Ovary (tissue), 3 donors: Measurements from ENCODE around the gene LIFR.

ENCODE experiments used
- POLR2A ChIP-seq: fragments of 450-650 bp; IDR thresholded peaks from one replicate; pipeline ENCODE4 v1.6.1; 2017; ENCODE audit warnings: antibody characterized with exemption, mild to moderate bottlenecking, moderate library complexity
- TF ChIP-seq, protein P1 (sequence below), 3 donors: fragments of 450-650 bp in 2 of 3; fragments of 200-600 bp in 1 of 3; IDR thresholded peaks; one replicate each; pipeline versions ENCODE4 v1.5.1 to v1.8.0; 2016 to 2022; ENCODE audit warnings: antibody characterized with exemption in 3 of 3, mild to moderate bottlenecking in 1 of 3
- donor health status: DM: no; HTN: no; CAD: no.

DNA sequence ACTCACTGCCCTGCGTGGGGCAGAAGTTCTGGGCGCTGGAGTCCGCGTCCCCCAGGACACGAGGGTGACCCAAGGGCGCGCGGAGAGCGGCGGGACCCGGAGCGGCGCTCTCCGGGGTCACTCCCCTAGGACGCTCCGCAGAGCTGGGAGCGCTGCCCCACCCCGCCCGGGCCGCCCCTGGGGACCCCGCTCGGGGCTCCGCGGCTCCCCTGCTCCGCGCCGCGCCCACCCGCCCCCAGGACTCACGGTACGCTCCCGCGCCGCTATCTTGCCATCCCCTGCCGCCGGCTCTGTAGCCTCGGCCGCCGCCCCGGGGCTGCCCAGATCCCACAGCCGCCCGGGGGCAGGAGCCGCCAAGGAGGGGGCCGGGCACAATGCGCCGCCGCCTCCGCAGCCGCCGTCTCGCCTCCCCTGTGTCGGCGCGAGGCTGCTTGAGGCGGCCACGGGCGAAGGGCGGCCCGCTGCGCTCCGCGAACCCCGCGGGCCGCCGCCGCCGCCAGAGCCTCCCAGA, 303 bp downstream of the LIFR start:
- TF ChIP-seq, protein P1, sequence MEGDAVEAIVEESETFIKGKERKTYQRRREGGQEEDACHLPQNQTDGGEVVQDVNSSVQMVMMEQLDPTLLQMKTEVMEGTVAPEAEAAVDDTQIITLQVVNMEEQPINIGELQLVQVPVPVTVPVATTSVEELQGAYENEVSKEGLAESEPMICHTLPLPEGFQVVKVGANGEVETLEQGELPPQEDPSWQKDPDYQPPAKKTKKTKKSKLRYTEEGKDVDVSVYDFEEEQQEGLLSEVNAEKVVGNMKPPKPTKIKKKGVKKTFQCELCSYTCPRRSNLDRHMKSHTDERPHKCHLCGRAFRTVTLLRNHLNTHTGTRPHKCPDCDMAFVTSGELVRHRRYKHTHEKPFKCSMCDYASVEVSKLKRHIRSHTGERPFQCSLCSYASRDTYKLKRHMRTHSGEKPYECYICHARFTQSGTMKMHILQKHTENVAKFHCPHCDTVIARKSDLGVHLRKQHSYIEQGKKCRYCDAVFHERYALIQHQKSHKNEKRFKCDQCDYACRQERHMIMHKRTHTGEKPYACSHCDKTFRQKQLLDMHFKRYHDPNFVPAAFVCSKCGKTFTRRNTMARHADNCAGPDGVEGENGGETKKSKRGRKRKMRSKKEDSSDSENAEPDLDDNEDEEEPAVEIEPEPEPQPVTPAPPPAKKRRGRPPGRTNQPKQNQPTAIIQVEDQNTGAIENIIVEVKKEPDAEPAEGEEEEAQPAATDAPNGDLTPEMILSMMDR (IDR thresholded peaks at IDR 0.05): no peak
- TF ChIP-seq POLR2A: no peak
